OCI-LY3 (cell line): ENCODE data around the gene CHRNA7.

Experiments used
- H2AFZ ChIP-seq: fragments of 200-600, 300-600 bp; shearing (Covaris generic); 2 replicates; pipeline ENCODE4 v1.6.0; 2014; ENCODE audit warnings: antibody characterized with exemption, low read depth, low read length
- H3K27ac ChIP-seq: fragments of 200-600, 300-600 bp; sonication (generic); 2 replicates; pipeline ENCODE4 v1.5.1; 2014; ENCODE audit warnings: mild to moderate bottlenecking, low read length, moderate library complexity, mixed read lengths
- H3K27me3 ChIP-seq: fragments of 200-600, 300-600 bp; sonication (generic); 2 replicates; pipeline ENCODE4 v1.6.1; 2014; ENCODE audit warnings: low read depth, low read length, mixed read lengths
- H3K36me3 ChIP-seq: fragments of 200-600, 300-600 bp; sonication (generic); replicated peaks from 2 replicates; pipeline ENCODE3; 2014; ENCODE audit warnings: low read depth, low read length, mixed read lengths
- H3K4me1 ChIP-seq: fragments of 300-600, 200-600 bp; sonication (generic); 2 replicates; pipeline ENCODE4 v1.6.1; 2014; ENCODE audit warnings: low read length, mixed read lengths
- H3K4me2 ChIP-seq: fragments of 200-600, 300-600 bp; sonication (generic); 2 replicates; pipeline ENCODE4 v1.6.1; 2014; ENCODE audit warnings: low read length, mixed read lengths
- H3K4me3 ChIP-seq: fragments of 300-600, 200-600 bp; sonication (generic); 2 replicates; pipeline ENCODE4 v1.5.1; 2014; ENCODE audit warnings: antibody characterized with exemption, mild to moderate bottlenecking, low read length, moderate library complexity
- H3K79me2 ChIP-seq: fragments of 300-600, 200-600 bp; shearing (Covaris generic); 2 replicates; pipeline ENCODE4 v1.6.1; 2014; ENCODE audit warnings: mild to moderate bottlenecking, low read length, mixed read lengths
- H3K9ac ChIP-seq: fragments of 300-600, 200-600 bp; shearing (Covaris generic); 2 replicates; pipeline ENCODE4 v1.6.0; 2014; ENCODE audit warnings: mild to moderate bottlenecking, low read length, moderate library complexity
- H3K9me3 ChIP-seq: fragments of 200-600, 300-600 bp; shearing (Covaris generic); 2 replicates; pipeline ENCODE4 v1.6.1; 2014; ENCODE audit warnings: low read length, mixed read lengths; ENCODE audit not compliant: insufficient read depth
- H4K20me1 ChIP-seq: fragments of 200-600, 300-600 bp; sonication (generic); 2 replicates; pipeline ENCODE4 v1.6.1; 2016; ENCODE audit warnings: low read length, mixed read lengths; ENCODE audit not compliant: insufficient read depth
- CTCF ChIP-seq: fragments of 200-600, 300-600 bp; sonication (generic); IDR thresholded peaks from 2 replicates; pipeline ENCODE4 v1.5.1; 2014; ENCODE audit warnings: antibody characterized with exemption, low read length, low read depth
- EZH2phosphoT487 ChIP-seq: fragments of 200-600 bp; shearing (Covaris generic); IDR thresholded peaks from 2 replicates; pipeline ENCODE4 v1.6.1; 2018; ENCODE audit warnings: antibody characterized with exemption, mixed run types, low read depth

CHRNA7 gene

DNA sequence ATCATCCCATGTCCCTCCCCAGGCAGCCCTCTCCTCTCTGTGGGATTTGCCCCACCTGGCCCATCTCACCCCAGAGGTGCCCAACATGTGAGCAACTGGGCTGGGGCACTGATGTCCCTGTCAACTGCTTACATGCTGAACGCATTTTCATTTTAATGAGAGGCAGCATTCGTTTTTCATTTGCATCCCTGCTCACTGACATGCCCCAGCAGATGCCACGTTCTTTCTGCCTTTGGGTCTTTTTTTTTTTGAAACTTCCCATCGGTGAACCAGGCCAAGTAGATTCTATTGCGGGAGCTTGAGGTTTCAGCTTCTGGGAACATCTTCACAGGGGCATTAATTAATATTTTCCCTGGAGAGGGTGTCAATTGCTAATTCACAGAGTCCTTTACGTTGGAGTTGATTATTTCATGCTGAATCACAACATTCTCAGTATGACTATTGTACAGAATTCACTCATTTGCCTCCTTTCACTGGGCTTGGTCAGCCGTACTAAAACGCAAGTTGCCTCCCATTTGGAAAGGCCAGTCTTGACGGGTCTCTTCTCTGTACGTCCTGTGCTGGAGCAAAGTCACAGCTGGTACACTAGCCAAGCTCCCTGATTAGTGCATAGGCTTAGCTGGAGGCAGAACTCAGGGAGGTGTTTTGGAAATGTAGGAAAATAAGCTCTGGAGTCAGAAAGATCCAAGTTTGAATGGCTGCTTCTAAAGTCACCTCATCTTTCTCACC lies 69.8 kb downstream of the CHRNA7 start:
- no peaks in the 10 kb centered on the region for H4K20me1 ChIP-seq
- TF ChIP-seq EZH2phosphoT487, result no peak
- TF ChIP-seq CTCF, result no peak
- H3K4me2 ChIP-seq, result peak overlapping the region; percentile 78
- H3K9me3 ChIP-seq, result no peaks in the 10 kb centered on the region
- H3K79me2 ChIP-seq, result no peaks in the 10 kb centered on the region
- no peak overlapping the region for H3K9ac ChIP-seq
- H3K36me3 ChIP-seq, result no peaks in the 10 kb centered on the region
- H2AFZ ChIP-seq, result 0 out of 2 replicates have a peak overlapping the region, but pooled peaks have one; percentile 10
- no peak overlapping the region for H3K27ac ChIP-seq
- peaks cover 28% of the 10 kb centered on the region for H3K4me1 ChIP-seq
- no peaks in the 10 kb centered on the region for H3K27me3 ChIP-seq
- H3K4me3 ChIP-seq, result peak overlapping the region; percentile 57

DNA sequence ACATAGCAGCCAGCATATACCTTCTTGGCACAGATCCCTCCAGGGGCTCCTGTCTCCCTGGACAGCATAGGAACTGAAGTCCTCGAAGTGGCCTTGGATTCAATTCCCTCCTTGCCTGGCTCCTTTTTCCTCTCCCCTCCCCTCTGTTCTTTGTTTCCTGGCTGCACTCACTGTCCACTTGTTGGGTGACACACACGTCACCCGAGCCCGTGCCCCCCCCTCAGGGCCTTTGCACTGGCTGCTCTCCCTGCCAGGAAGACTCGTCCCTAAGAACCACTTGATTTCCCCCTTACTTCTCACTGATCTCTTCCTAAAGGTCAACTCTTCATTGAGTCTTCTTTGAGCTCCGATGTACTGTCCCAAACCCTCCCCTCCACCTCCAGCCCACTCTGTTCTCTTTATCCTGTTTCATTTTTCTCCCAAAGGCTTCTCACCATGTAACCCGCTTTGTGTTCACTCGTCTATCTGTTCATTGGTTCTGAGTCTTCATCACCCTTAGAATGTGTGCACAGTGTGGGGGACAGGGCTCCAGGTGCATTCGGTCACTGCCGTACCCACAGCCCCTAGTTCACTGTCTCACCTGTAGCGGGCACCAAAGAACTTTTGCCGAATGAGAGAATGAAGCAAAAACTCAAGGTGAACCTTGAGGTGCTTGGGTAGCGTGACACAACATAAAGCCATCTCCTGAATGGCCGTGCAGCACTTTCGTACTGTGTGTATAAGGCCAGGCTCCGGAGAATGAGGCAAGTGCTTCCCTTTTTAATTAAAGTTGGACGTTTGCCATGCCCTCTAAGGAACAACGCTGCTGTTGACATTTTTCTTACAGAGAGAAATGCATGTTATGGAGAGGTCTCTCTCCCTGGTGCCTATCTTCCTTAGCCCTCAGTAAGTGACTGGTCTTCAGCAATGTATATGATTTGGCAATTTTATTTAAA lies 74.0 kb downstream of the CHRNA7 start:
- Histone ChIP-seq H3K36me3 (no peaks in the 10 kb centered on the region), H3K4me1 (peaks cover 30% of the 10 kb centered on the region), H2AFZ (no peak overlapping the region), H3K79me2 (no peaks in the 10 kb centered on the region), H3K9me3 (no peaks in the 10 kb centered on the region), H4K20me1 (no peaks in the 10 kb centered on the region), H3K4me2 (peak overlapping the region; percentile 32), H3K4me3 (peak overlapping the region; percentile 12; the same call in 1 of the 2 replicates), H3K9ac (no peak overlapping the region), H3K27ac (no peak overlapping the region), H3K27me3 (peaks cover 4% of the 10 kb centered on the region; the same call in 1 of the 2 replicates)
- TF ChIP-seq EZH2phosphoT487 (no peak), CTCF (peak; percentile 76)

GRCh38 chr15:32105258-32106241 lies 75.2 kb downstream of the CHRNA7 start:
- no peak overlapping the region for H3K27ac ChIP-seq
- H3K4me1 ChIP-seq, result peaks cover 18% of the 10 kb centered on the region
- no peaks in the 10 kb centered on the region for H3K79me2 ChIP-seq
- TF ChIP-seq EZH2phosphoT487 (no peak), CTCF (no peak)
- no peak overlapping the region for H2AFZ ChIP-seq
- H3K9ac ChIP-seq, result no peak overlapping the region
- no peak overlapping the region for H3K4me2 ChIP-seq
- peaks cover 4% of the 10 kb centered on the region; the same call in 1 of the 2 replicates for H3K27me3 ChIP-seq
- H3K9me3 ChIP-seq, result no peaks in the 10 kb centered on the region
- no peak overlapping the region for H3K4me3 ChIP-seq
- no peaks in the 10 kb centered on the region for H3K36me3 ChIP-seq
- no peaks in the 10 kb centered on the region for H4K20me1 ChIP-seq
